Measurements from ENCODE around the gene FOLR1.
"Not testable (repeated sequence)": the region's sequence is repeated elsewhere in the genome, so short reads cannot be mapped to it uniquely, and the experiment has no call there.

The FOLR1 gene

DNA sequence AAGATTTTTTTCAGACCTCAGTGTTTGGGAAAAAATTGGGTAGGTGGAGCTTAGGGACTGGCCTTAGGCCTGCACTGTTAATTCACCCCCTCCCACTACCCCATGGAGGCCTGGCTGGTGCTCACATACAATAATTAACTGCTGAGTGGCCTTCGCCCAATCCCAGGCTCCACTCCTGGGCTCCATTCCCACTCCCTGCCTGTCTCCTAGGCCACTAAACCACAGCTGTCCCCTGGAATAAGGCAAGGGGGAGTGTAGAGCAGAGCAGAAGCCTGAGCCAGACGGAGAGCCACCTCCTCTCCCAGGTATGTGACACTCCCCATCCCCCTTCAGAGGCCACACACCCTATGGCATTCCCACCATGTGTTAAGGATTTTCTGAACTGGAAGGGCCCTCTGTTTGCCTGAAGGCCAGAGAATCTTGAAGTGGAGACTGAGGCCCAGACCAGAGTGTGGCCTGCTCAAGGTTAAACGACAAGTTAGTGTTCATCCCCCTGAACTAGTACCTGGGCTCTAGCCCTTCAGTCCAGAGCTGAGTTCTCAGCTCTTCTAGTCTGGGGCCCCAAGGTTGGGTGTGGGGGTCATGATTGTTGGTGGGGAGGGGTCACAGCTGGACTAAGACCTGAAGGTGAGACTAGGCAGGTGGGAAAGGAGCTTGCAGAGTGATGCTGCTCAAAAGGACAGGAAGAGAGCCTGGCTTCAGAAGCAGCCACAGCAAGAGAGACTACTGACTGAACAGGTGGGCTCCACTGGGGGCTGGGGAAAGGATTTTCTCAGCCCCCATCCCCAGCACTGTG is 2.3 kb upstream of the FOLR1 start:
- H3K4me3 ChIP-seq (ENCODE audit: low read length) = no peak overlapping the region
- H3K4me1 ChIP-seq (ENCODE audit: control insufficient read depth, insufficient read depth, low read length) = no peaks in the 10 kb centered on the region
- H3K27me3 ChIP-seq (ENCODE audit: control insufficient read depth, insufficient read depth, low read length) = no peaks in the 10 kb centered on the region
- H3K36me3 ChIP-seq (ENCODE audit: insufficient read depth, low read length) = no peaks in the 10 kb centered on the region
- H3K9ac ChIP-seq (ENCODE audit: low read depth, low read length) = no peak overlapping the region
- H3K4me2 ChIP-seq (ENCODE audit: low read length) = no peak overlapping the region
- no peaks in the 10 kb centered on the region for H3K9me3 ChIP-seq (replicated peaks; ENCODE audit: low read length)

DNA sequence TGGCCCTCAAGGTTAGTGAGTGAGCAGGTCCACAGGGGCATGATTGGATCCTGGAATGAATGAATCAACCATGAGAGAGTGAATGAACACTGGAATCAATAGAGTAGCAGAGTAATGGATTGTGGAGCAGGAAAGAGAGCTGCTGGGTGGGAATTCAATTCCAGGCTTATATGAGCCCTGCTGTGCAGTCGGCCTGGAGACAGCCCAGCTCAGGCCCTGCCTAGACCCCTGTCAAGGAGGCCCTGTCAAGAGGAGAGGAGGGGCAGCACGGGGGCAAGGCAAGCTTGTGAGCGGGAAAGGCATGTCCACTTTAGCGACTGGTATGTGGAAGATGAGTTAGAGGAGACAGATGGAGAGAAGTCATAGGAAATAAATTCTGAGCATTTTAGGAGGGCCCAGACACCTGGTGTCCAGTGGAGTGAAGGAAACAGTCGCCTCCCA is 1.3 kb upstream of the FOLR1 start:
- Histone ChIP-seq H3K4me3 (ENCODE audit: low read length) (no peak overlapping the region), H3K36me3 (ENCODE audit: insufficient read depth, low read length) (no peaks in the 10 kb centered on the region), H3K4me1 (ENCODE audit: control insufficient read depth, insufficient read depth, low read length) (no peaks in the 10 kb centered on the region), H3K27me3 (ENCODE audit: control insufficient read depth, insufficient read depth, low read length) (no peaks in the 10 kb centered on the region), H3K9me3 (replicated peaks; ENCODE audit: low read length) (no peaks in the 10 kb centered on the region), H3K9ac (ENCODE audit: low read depth, low read length) (no peak overlapping the region), H3K4me2 (ENCODE audit: low read length) (no peak overlapping the region)

DNA sequence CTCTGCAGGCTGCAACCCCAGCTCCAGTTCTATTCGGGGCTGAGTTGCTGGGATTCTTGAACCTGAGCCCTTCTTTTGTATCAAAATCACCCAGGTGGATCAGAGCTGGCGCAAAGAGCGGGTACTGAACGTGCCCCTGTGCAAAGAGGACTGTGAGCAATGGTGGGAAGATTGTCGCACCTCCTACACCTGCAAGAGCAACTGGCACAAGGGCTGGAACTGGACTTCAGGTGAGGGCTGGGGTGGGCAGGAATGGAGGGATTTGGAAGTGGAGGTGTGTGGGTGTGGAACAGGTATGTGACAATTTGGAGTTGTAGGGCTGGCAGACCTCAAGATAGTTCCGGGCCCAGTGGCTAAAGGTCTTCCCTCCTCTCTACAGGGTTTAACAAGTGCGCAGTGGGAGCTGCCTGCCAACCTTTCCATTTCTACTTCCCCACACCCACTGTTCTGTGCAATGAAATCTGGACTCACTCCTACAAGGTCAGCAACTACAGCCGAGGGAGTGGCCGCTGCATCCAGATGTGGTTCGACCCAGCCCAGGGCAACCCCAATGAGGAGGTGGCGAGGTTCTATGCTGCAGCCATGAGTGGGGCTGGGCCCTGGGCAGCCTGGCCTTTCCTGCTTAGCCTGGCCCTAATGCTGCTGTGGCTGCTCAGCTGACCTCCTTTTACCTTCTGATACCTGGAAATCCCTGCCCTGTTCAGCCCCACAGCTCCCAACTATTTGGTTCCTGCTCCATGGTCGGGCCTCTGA is 3.8 kb downstream of the FOLR1 start:
- Histone ChIP-seq H3K4me2 (ENCODE audit: low read length) (no peak overlapping the region), H3K9me3 (replicated peaks; ENCODE audit: low read length) (no peaks in the 10 kb centered on the region), H3K36me3 (ENCODE audit: insufficient read depth, low read length) (no peaks in the 10 kb centered on the region), H3K4me3 (ENCODE audit: low read length) (no peak overlapping the region), H3K4me1 (ENCODE audit: control insufficient read depth, insufficient read depth, low read length) (no peaks in the 10 kb centered on the region), H3K9ac (ENCODE audit: low read depth, low read length) (no peak overlapping the region), H3K27me3 (ENCODE audit: control insufficient read depth, insufficient read depth, low read length) (peaks cover 2% of the 10 kb centered on the region)

DNA sequence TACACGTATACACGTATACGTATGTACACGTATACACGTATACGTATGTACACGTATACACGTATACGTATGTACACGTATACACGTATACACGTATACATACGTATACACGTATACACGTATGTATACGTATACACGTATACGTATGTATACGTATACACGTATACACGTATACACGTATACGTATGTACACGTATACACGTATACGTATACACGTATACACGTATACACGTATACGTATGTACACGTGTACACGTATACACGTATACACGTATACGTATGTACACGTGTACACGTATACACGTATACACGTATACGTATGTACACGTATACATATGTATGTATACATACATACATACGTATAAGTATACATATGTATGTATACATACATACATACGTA is 9.5 kb downstream of the FOLR1 start:
- H3K9me3 ChIP-seq (replicated peaks; ENCODE audit: low read length); H3K4me1 ChIP-seq (ENCODE audit: control insufficient read depth, insufficient read depth, low read length); H3K27me3 ChIP-seq (ENCODE audit: control insufficient read depth, insufficient read depth, low read length); H3K9ac ChIP-seq (ENCODE audit: low read depth, low read length); H3K4me2 ChIP-seq (ENCODE audit: low read length); H3K4me3 ChIP-seq (ENCODE audit: low read length); H3K36me3 ChIP-seq (ENCODE audit: insufficient read depth, low read length): not testable (repeated sequence)

DNA sequence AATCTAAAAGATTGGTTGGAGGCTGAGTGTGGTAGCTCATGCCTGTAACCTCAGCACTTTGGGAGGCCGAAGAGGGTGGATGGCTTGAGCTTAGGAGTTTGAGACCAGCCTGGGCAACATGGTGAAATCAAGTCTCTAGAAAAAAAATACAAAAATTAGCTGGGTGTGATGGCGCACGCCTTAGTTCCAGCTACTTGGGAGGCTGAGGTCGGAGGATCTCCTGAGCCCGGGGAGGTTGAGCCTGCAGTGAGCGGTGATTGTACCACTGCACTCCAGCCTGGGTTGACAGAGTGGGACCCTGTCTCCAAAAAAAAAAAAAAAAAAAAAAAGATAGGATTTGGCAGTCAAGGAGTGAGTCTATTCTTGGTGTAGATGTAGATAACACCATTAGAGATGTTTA is 10.6 kb downstream of the FOLR1 start:
- H3K36me3 ChIP-seq (ENCODE audit: insufficient read depth, low read length) = no peaks in the 10 kb centered on the region
- no peaks in the 10 kb centered on the region for H3K27me3 ChIP-seq (ENCODE audit: control insufficient read depth, insufficient read depth, low read length)
- H3K9me3 ChIP-seq (replicated peaks; ENCODE audit: low read length) = no peaks in the 10 kb centered on the region
- H3K4me2 ChIP-seq (ENCODE audit: low read length) = no peak overlapping the region
- H3K4me3 ChIP-seq (ENCODE audit: low read length) = no peak overlapping the region
- peaks cover 3% of the 10 kb centered on the region for H3K4me1 ChIP-seq (ENCODE audit: control insufficient read depth, insufficient read depth, low read length)
- no peak overlapping the region for H3K9ac ChIP-seq (ENCODE audit: low read depth, low read length)

DNA sequence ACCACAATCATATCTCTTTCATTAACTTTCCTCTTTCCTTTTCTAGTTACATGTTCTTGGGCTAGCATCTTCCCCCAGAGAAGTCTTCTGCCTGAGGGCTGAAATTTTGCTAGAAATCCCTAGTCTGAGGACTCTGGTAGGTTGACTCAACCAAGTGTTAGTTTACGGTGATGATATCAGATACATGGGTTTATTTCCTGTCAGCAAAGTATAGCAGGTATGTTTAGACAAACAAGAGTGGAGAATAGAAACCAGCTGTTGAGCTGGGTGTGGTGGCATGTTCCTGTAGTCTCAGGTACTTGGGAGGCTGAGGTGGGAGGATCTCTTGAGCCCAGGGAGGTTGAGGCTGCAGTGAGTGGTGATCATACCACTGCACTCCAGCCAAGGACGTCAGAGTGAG is 11.2 kb downstream of the FOLR1 start:
- H3K4me3 ChIP-seq (ENCODE audit: low read length) = no peak overlapping the region
- H3K36me3 ChIP-seq (ENCODE audit: insufficient read depth, low read length) = no peaks in the 10 kb centered on the region
- H3K9ac ChIP-seq (ENCODE audit: low read depth, low read length) = no peak overlapping the region
- H3K4me2 ChIP-seq (ENCODE audit: low read length) = no peak overlapping the region
- peaks cover 3% of the 10 kb centered on the region for H3K4me1 ChIP-seq (ENCODE audit: control insufficient read depth, insufficient read depth, low read length)
- no peaks in the 10 kb centered on the region for H3K9me3 ChIP-seq (replicated peaks; ENCODE audit: low read length)
- no peaks in the 10 kb centered on the region for H3K27me3 ChIP-seq (ENCODE audit: control insufficient read depth, insufficient read depth, low read length)

DNA sequence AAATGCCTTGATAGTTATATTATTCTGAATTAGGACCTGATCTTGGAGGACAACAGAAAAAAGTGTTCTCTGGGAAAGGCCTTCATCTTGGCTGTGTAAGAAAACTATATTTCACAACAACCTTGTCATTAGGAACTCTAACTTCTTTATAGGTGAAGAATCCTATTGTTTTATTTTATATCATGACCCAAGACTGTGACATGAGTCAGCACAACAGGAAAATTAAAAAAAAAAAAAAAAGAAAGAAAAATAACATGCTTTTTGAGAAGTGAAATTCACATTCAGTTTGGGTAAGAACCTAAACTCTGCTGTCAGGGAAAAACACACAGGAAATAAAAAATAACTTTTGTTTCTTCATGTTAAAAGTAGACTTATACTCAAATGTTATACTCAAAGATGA is 12.9 kb downstream of the FOLR1 start:
- Histone ChIP-seq H3K4me3 (ENCODE audit: low read length) (no peak overlapping the region), H3K9me3 (replicated peaks; ENCODE audit: low read length) (no peaks in the 10 kb centered on the region), H3K4me1 (ENCODE audit: control insufficient read depth, insufficient read depth, low read length) (peaks cover 3% of the 10 kb centered on the region), H3K4me2 (ENCODE audit: low read length) (no peak overlapping the region), H3K36me3 (ENCODE audit: insufficient read depth, low read length) (no peaks in the 10 kb centered on the region), H3K9ac (ENCODE audit: low read depth, low read length) (no peak overlapping the region), H3K27me3 (ENCODE audit: control insufficient read depth, insufficient read depth, low read length) (peaks cover 8% of the 10 kb centered on the region)

DNA sequence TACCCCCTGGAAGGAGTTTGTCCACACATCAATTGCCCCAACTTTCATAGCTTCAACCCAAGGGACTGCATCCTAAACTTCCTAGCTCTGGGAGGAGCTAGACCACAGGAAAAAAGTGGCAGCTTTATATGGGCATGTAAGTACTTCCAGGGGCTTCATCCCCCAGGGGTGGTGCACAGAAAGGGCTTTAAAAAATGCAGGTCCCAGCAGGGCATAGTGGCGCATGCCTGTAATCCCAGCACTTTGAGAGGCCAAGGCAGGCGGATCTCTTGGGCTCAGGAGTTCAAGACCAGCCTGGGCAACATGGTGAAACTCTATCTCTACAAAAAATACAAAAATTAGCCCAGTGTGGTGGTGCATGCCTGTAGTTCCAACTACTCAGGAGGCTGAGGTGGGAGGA is 14.9 kb downstream of the FOLR1 start:
- H3K27me3 ChIP-seq (ENCODE audit: control insufficient read depth, insufficient read depth, low read length) = peaks cover 19% of the 10 kb centered on the region
- not testable (repeated sequence) for H3K9ac ChIP-seq (ENCODE audit: low read depth, low read length); H3K4me3 ChIP-seq (ENCODE audit: low read length); H3K36me3 ChIP-seq (ENCODE audit: insufficient read depth, low read length); H3K9me3 ChIP-seq (replicated peaks; ENCODE audit: low read length); H3K4me1 ChIP-seq (ENCODE audit: control insufficient read depth, insufficient read depth, low read length); H3K4me2 ChIP-seq (ENCODE audit: low read length)

DNA sequence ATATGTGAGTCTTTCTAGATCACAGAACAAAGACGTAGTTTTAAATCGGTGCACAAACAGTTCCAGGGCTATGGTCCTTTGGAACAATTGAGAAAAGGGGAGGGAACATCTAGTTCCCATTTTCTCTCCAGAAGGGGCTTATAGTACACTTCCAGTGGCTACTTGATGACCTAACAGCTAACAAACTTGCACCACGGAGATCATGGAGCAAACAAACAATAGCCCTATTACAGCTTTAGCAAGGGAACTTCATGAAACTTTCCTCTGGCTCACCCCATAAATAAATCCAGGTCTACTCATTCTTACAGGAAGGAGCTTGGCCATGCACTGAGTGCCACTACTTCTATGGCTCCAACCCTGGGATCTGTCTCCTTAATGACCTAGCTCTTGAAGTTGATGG is 16.3 kb downstream of the FOLR1 start:
- Histone ChIP-seq H3K4me3 (ENCODE audit: low read length) (no peak overlapping the region), H3K4me1 (ENCODE audit: control insufficient read depth, insufficient read depth, low read length) (peaks cover 3% of the 10 kb centered on the region), H3K27me3 (ENCODE audit: control insufficient read depth, insufficient read depth, low read length) (peaks cover 25% of the 10 kb centered on the region), H3K36me3 (ENCODE audit: insufficient read depth, low read length) (no peaks in the 10 kb centered on the region), H3K9ac (ENCODE audit: low read depth, low read length) (no peak overlapping the region), H3K9me3 (replicated peaks; ENCODE audit: low read length) (no peaks in the 10 kb centered on the region), H3K4me2 (ENCODE audit: low read length) (no peak overlapping the region)

DNA sequence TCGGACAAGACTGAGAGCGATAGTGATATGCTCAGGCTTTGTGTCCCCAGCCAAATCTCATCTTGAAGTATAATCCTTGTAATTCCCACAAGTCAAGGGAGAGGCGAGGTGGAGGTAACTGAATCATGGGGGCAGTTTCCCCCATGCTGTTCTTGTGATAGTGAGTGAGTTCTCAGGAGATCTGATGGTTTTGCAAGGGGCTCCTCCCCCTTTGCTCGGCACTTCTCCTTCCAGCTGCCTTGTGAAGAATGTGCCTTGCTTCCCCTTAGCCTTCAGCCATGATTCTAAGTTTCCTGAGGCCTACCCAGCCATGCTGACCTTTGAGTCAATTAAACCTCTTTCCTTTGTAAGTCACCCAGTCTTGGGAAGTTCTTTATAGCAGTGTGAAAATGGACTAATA is 17.2 kb downstream of the FOLR1 start:
- H3K4me3 ChIP-seq (ENCODE audit: low read length) = no peak overlapping the region
- H3K4me2 ChIP-seq (ENCODE audit: low read length) = no peak overlapping the region
- no peaks in the 10 kb centered on the region for H3K9me3 ChIP-seq (replicated peaks; ENCODE audit: low read length)
- peaks cover 3% of the 10 kb centered on the region for H3K4me1 ChIP-seq (ENCODE audit: control insufficient read depth, insufficient read depth, low read length)
- no peaks in the 10 kb centered on the region for H3K36me3 ChIP-seq (ENCODE audit: insufficient read depth, low read length)
- H3K27me3 ChIP-seq (ENCODE audit: control insufficient read depth, insufficient read depth, low read length) = peaks cover 31% of the 10 kb centered on the region
- H3K9ac ChIP-seq (ENCODE audit: low read depth, low read length) = no peak overlapping the region

DNA sequence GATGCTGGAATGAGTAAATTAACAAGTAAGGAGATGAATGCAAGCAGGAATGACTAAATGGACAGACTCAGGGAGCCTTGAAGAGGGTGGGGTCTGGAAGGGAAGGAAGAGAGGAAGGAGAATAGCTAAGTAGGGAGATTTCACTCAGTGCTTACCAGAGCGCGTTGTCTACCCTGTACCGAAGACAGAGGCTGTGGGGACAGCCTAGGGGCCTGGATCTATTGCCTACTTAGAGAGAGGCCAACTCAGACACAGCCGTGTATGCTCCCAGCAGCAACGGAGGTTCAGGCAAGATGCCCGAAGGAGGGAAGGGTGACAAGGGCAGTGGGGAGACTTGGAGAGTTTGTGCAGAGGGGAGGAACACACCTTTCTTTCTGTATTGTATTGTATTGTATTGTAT is 24.7 kb downstream of the FOLR1 start, which contains the start of gene FOLR2:
FOLR2 (plus strand) TSS at position 157 of the 400 bp plus-strand sequence. CDS start 1,791 bp downstream, outside the sequence.
- no peak within 1 kb of the TSS for H3K4me3 ChIP-seq (ENCODE audit: low read length)

DNA sequence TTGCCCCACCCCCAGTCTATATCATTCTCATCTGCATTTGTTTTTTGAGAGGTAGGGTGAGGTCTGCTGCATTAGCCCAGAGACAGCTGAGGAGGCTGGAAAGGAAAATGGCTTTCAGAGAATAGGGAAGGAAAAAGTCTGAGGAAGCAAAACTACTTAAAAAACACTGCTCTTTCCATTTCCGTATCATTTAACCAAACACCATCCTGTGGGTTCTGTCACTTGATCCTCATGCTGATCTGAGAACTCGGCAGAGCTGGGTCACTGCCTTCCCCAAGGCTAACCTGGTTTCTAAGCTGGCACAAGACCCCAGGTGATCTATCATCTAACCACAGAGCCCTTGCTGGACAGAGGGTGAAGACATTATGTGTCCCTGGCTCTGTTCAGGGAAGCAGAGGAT is 25.9 kb downstream of the FOLR1 start:
- H3K36me3 ChIP-seq (ENCODE audit: insufficient read depth, low read length) = no peaks in the 10 kb centered on the region
- H3K9me3 ChIP-seq (replicated peaks; ENCODE audit: low read length) = no peaks in the 10 kb centered on the region
- no peak overlapping the region for H3K4me2 ChIP-seq (ENCODE audit: low read length)
- peaks cover 6% of the 10 kb centered on the region for H3K4me1 ChIP-seq (ENCODE audit: control insufficient read depth, insufficient read depth, low read length)
- peaks cover 54% of the 10 kb centered on the region for H3K27me3 ChIP-seq (ENCODE audit: control insufficient read depth, insufficient read depth, low read length)
- H3K4me3 ChIP-seq (ENCODE audit: low read length) = no peak overlapping the region
- H3K9ac ChIP-seq (ENCODE audit: low read depth, low read length) = no peak overlapping the region

More for the DNA sequence above, 24.7 kb downstream of the FOLR1 start, which contains the start of gene FOLR2:
- Histone ChIP-seq H3K9ac (ENCODE audit: low read depth, low read length) (no peak within 1 kb of the TSS), H3K36me3 (ENCODE audit: insufficient read depth, low read length) (no peaks in the 10 kb centered on the region), H3K4me1 (ENCODE audit: control insufficient read depth, insufficient read depth, low read length) (no peaks in the 10 kb centered on the region), H3K27me3 (ENCODE audit: control insufficient read depth, insufficient read depth, low read length) (peaks cover 56% of the 10 kb centered on the region), H3K9me3 (replicated peaks; ENCODE audit: low read length) (no peaks in the 10 kb centered on the region), H3K4me2 (ENCODE audit: low read length) (no peak within 1 kb of the TSS)
